Neuronal stem cell (in vitro differentiated cells): ENCODE measurements around the gene CBY2.

ENCODE experiments used
- DNase-seq: peaks from one replicate; pipeline ENCODE4 v3.0.0-alpha.2; 2013; ENCODE audit warnings: low spot score
- H2AFZ ChIP-seq: one replicate; pipeline ENCODE4 v1.6.1; 2013; ENCODE audit warnings: mild to moderate bottlenecking, low read length, inconsistent platforms
- H2AK5ac ChIP-seq: 2 replicates; pipeline ENCODE4 v1.6.1; 2013; ENCODE audit warnings: low read depth, mild to moderate bottlenecking, inconsistent platforms, low read length, moderate library complexity, mixed read lengths
- H2BK120ac ChIP-seq: 2 replicates; pipeline ENCODE4 v1.6.1; 2013; ENCODE audit warnings: low read depth, mild to moderate bottlenecking, inconsistent platforms, low read length, moderate library complexity, mixed read lengths
- H2BK12ac ChIP-seq: one replicate; pipeline ENCODE4 v1.6.1; 2013; ENCODE audit warnings: low read length, inconsistent platforms
- H2BK15ac ChIP-seq: 2 replicates; pipeline ENCODE4 v1.6.1; 2013; ENCODE audit warnings: mild to moderate bottlenecking, low read length, inconsistent platforms, mixed read lengths
- H2BK5ac ChIP-seq: one replicate; pipeline ENCODE4 v1.6.1; 2013; ENCODE audit warnings: inconsistent platforms, mild to moderate bottlenecking, low read length, moderate library complexity
- H3K14ac ChIP-seq: one replicate; pipeline ENCODE4 v1.6.1; 2013; ENCODE audit warnings: low read length, inconsistent platforms
- H3K18ac ChIP-seq: 2 replicates; pipeline ENCODE4 v1.6.1; 2013; ENCODE audit warnings: low read length, inconsistent platforms
- H3K23ac ChIP-seq: 2 replicates; pipeline ENCODE4 v1.6.1; 2013; ENCODE audit warnings: low read depth, mild to moderate bottlenecking, mixed read lengths, low read length, inconsistent platforms; ENCODE audit not compliant: poor library complexity
- H3K27ac ChIP-seq: replicated peaks from 3 replicates; pipeline ENCODE4 v1.5.1; 2013; ENCODE audit warnings: low read length, inconsistent platforms
- H3K27me3 ChIP-seq, 3 experiments: 2 replicates each; pipeline ENCODE4 v1.6.1; 2013; ENCODE audit warnings: low read length in 3 of 3, mild to moderate bottlenecking in 2 of 3, inconsistent platforms in 1 of 3, low read depth in 1 of 3, mixed read lengths in 1 of 3, moderate library complexity in 1 of 3; ENCODE audit not compliant: control insufficient read depth in 3 of 3, insufficient read depth in 3 of 3
- H3K36me3 ChIP-seq, 2 donors: replicated peaks in 1 of 2; 2 replicates each; pipeline ENCODE4 v1.6.1; 2013; ENCODE audit warnings: low read length in 2 of 2; ENCODE audit not compliant: control insufficient read depth in 2 of 2, insufficient read depth in 2 of 2
- H3K4ac ChIP-seq: 2 replicates; pipeline ENCODE4 v1.6.1; 2013; ENCODE audit warnings: inconsistent platforms, mild to moderate bottlenecking, low read length, moderate library complexity
- H3K4me1 ChIP-seq, 2 donors: 1 replicate in 1 of 2; 2 replicates in 1 of 2; pipeline ENCODE4 v1.6.1; 2013; ENCODE audit warnings: low read length in 2 of 2, low read depth in 1 of 2; ENCODE audit not compliant: control insufficient read depth in 2 of 2, insufficient read depth in 1 of 2
- H3K4me2 ChIP-seq: one replicate; pipeline ENCODE4 v1.6.1; 2013; ENCODE audit warnings: mild to moderate bottlenecking, low read length, inconsistent platforms; ENCODE audit not compliant: insufficient read depth, poor library complexity, severe bottlenecking
- H3K4me3 ChIP-seq, 2 donors: 2 replicates each; pipeline ENCODE4 v1.5.1; 2013; ENCODE audit warnings: low read length in 2 of 2, mild to moderate bottlenecking in 2 of 2, inconsistent platforms in 1 of 2, moderate library complexity in 1 of 2
- H3K79me1 ChIP-seq: one replicate; pipeline ENCODE4 v1.6.1; 2013; ENCODE audit warnings: low read depth, mild to moderate bottlenecking, inconsistent platforms, low read length, moderate library complexity
- H3K9ac ChIP-seq: one replicate; pipeline ENCODE4 v1.6.1; 2013; ENCODE audit warnings: mild to moderate bottlenecking, low read depth, low read length, inconsistent platforms; ENCODE audit not compliant: poor library complexity
- H3K9me3 ChIP-seq, 2 donors: replicated peaks in 1 of 2; 2 replicates each; pipeline versions ENCODE3 to v1.6.1; 2013; ENCODE audit warnings: low read length in 2 of 2, mild to moderate bottlenecking in 2 of 2, inconsistent platforms in 1 of 2, low read depth in 1 of 2, mixed read lengths in 1 of 2, moderate library complexity in 1 of 2; ENCODE audit not compliant: control insufficient read depth in 2 of 2, insufficient read depth in 1 of 2
- H4K8ac ChIP-seq: one replicate; pipeline ENCODE4 v1.6.1; 2013; ENCODE audit warnings: low read depth, mild to moderate bottlenecking, inconsistent platforms, low read length, moderate library complexity
- H4K91ac ChIP-seq: one replicate; pipeline ENCODE4 v1.6.1; 2013; ENCODE audit warnings: low read length, low read depth, mild to moderate bottlenecking, inconsistent platforms; ENCODE audit not compliant: poor library complexity
- WGBS, 2 donors: extraction: QIAGEN DNeasy Blood & Tissue Kit; methylation state at CpG; one replicate each; pipeline ENCODE4 v1.1.7; 2013; ENCODE audit warnings: missing lambda C conversion rate in 2 of 2, mixed read lengths in 1 of 2; ENCODE audit not compliant: insufficient read length in 2 of 2, insufficient replicate concordance in 1 of 2; ENCODE audit errors: extremely low coverage in 2 of 2; 5-methylcytosine and 5-hydroxymethylcytosine counted together

The CBY2 gene

GRCh38 chr13:45723798-45724197, 21.7 kb downstream of the CBY2 start:
- Histone ChIP-seq H3K79me1 (no peaks in the 10 kb centered on the region), H3K9ac (no peak overlapping the region), H3K27ac (no peak overlapping the region), H3K4me3 (no peak overlapping the region), H3K18ac (no peak overlapping the region), H2BK120ac (no peak overlapping the region), H3K14ac (no peak overlapping the region), H2BK5ac (no peak overlapping the region), H2BK12ac (no peak overlapping the region), H2AK5ac (no peak overlapping the region), H3K4me2 (no peak overlapping the region), H2AFZ (no peak overlapping the region), H2BK15ac (no peak overlapping the region), H3K4me1 (peaks cover 3 to 6% of the 10 kb centered on the region in 2 donors), H3K9me3 (no peaks in the 10 kb centered on the region), H4K91ac (no peak overlapping the region), H3K23ac (no peak overlapping the region), H4K8ac (no peak overlapping the region), H3K36me3 (no peaks in the 10 kb centered on the region), H3K27me3 (no peaks in the 10 kb centered on the region), H3K4ac (no peak overlapping the region)
- DNase-seq = no peak
- WGBS, 2 donors = no CpG with 5 or more reads among the region's 2 CpGs

DNA sequence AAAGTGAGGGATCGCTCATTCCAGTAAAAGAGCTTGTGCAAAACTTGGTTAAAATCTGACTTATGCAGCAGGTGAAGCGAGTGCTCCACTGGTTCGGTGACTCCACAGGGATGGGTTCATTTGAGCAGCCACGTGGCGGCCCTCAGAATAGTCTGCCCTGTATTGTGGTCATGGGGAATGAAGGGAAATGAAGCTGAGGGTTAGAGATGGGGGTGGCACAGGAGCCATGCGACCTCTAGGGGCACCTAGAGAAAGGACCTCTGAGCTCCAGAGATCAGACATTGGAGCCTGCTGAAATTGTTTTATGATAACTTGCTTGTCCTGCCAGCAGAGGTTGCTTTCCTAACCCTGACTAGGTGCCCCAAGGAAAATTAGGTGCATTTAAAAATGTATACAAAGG, 26.6 kb downstream of the CBY2 start:
- no peaks in the 10 kb centered on the region for H3K79me1 ChIP-seq
- H2BK120ac ChIP-seq = no peak overlapping the region
- H2BK12ac ChIP-seq = no peak overlapping the region
- H3K4me2 ChIP-seq = no peak overlapping the region
- no peak overlapping the region for H3K4me3 ChIP-seq
- H4K8ac ChIP-seq = no peak overlapping the region
- no peaks in the 10 kb centered on the region for H3K36me3 ChIP-seq
- H3K27me3 ChIP-seq = peaks cover 0 to 5% (median 0%) of the 10 kb centered on the region in 3 experiments
- no peaks in the 10 kb centered on the region for H3K9me3 ChIP-seq
- no peak overlapping the region for H3K18ac ChIP-seq
- peak overlapping the region; percentile 44 for H2AFZ ChIP-seq
- no peak overlapping the region for H4K91ac ChIP-seq
- no peak overlapping the region for H3K4ac ChIP-seq
- H3K14ac ChIP-seq = no peak overlapping the region
- H2BK15ac ChIP-seq = no peak overlapping the region
- DNase-seq = no peak
- H3K9ac ChIP-seq = no peak overlapping the region
- H3K27ac ChIP-seq = no peak overlapping the region
- no CpG with 5 or more reads among the region's 6 CpGs for WGBS, 2 donors
- no peak overlapping the region for H2BK5ac ChIP-seq
- no peak overlapping the region for H3K23ac ChIP-seq
- H2AK5ac ChIP-seq = no peak overlapping the region
- no peaks in the 10 kb centered on the region for H3K4me1 ChIP-seq

- Histone ChIP-seq H3K79me1 (no peaks in the 10 kb centered on the region), H3K4ac (no peak overlapping the region), H2BK15ac (no peak overlapping the region), H4K8ac (no peak overlapping the region), H3K27ac (no peak overlapping the region), H3K4me3 (no peak overlapping the region), H3K4me2 (no peak overlapping the region), H3K23ac (no peak overlapping the region), H3K14ac (no peak overlapping the region), H3K9ac (no peak overlapping the region), H4K91ac (no peak overlapping the region), H2BK12ac (no peak overlapping the region), H2AFZ (no peak overlapping the region), H3K36me3 (no peaks in the 10 kb centered on the region), H2BK120ac (no peak overlapping the region), H3K4me1 (no peaks in the 10 kb centered on the region), H2BK5ac (no peak overlapping the region), H2AK5ac (no peak overlapping the region), H3K27me3 (peaks cover 0 to 5% (median 0%) of the 10 kb centered on the region in 3 experiments), H3K9me3 (no peaks in the 10 kb centered on the region), H3K18ac (no peak overlapping the region)
- WGBS, 2 donors = no CpG with 5 or more reads among the region's 3 CpGs
- no peak for DNase-seq
Measured at GRCh38 chr13:45731455-45731854, 29.3 kb downstream of the CBY2 start.

DNA sequence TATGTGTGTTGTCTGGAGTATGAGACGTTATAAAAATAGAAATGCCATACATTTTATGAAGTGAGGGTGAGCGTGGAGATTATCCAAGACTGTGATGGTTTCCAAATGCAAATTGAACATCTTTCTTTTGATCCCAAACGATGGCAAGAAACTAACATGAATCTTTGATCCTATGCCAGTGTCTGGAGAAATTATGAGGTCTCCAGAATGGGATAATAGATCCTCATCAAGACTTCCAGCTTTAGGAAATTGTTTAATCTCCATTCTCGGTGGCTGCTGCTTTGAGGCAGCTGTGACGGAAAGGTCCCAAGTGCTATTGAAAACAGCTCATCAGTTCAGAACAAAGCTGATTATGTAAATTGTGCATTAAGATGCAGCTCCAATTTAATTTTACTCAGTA, 30.8 kb downstream of the CBY2 start:
- WGBS, 2 donors = no CpG with 5 or more reads among the region's 5 CpGs
- Histone ChIP-seq H2BK12ac (no peak overlapping the region), H3K27me3 (peaks cover 0 to 5% (median 0%) of the 10 kb centered on the region in 3 experiments), H4K8ac (no peak overlapping the region), H2AK5ac (no peak overlapping the region), H3K4me2 (no peak overlapping the region), H3K23ac (no peak overlapping the region), H4K91ac (no peak overlapping the region), H3K9me3 (no peaks in the 10 kb centered on the region), H3K36me3 (no peaks in the 10 kb centered on the region), H3K79me1 (no peaks in the 10 kb centered on the region), H2BK15ac (no peak overlapping the region), H3K27ac (no peak overlapping the region), H3K4me3 (no peak overlapping the region), H3K18ac (no peak overlapping the region), H3K14ac (no peak overlapping the region), H2BK5ac (no peak overlapping the region), H3K9ac (no peak overlapping the region), H3K4me1 (no peaks in the 10 kb centered on the region), H2AFZ (no peak overlapping the region), H3K4ac (no peak overlapping the region), H2BK120ac (no peak overlapping the region)
- no peak for DNase-seq
